SJCRH30 (cell line): ENCODE results near the gene SPATA3. TPM values are rescaled to one million over a fixed set of nuclear protein-coding genes. Genes with fewer than 3 reads are reported as not detected.
A peak's percentile ranks its signal among the peaks of the same experiment; 100 is the strongest.
"Not testable (repeated sequence)": the region's sequence is repeated elsewhere in the genome, so short reads cannot be mapped to it uniquely, and the experiment has no call there.

Experiments used
- DNase-seq, 2 experiments: peaks; one replicate each; pipeline ENCODE4 v3.0.0-alpha.2; 2015 to 2020
- H3K27ac ChIP-seq: fragments of 250-450 bp; sonication (Bioruptor Pico); 2 replicates; pipeline ENCODE4 v1.5.1; 2020; ENCODE audit warnings: mild to moderate bottlenecking, moderate library complexity
- H3K27me3 ChIP-seq: fragments of 250-450 bp; sonication (Bioruptor Pico); 2 replicates; pipeline ENCODE4 v1.5.1; 2020; ENCODE audit warnings: mild to moderate bottlenecking, moderate library complexity
- H3K36me3 ChIP-seq: fragments of 250-450 bp; sonication (Bioruptor Pico); 2 replicates; pipeline ENCODE4 v1.5.1; 2020; ENCODE audit warnings: mild to moderate bottlenecking, moderate library complexity
- H3K4me1 ChIP-seq: fragments of 250-450 bp; sonication (Bioruptor Pico); 2 replicates; pipeline ENCODE4 v1.5.1; 2020; ENCODE audit warnings: mild to moderate bottlenecking, moderate library complexity
- H3K4me3 ChIP-seq: fragments of 250-450 bp; sonication (Bioruptor Pico); 2 replicates; pipeline ENCODE4 v1.5.1; 2020; ENCODE audit warnings: mild to moderate bottlenecking, moderate library complexity
- H3K9me3 ChIP-seq: fragments of 250-450 bp; sonication (Bioruptor Pico); replicated peaks from 2 replicates; pipeline ENCODE4 v1.5.1; 2020; ENCODE audit warnings: mild to moderate bottlenecking, moderate library complexity
- total RNA-seq: library from RNA; depleted of rRNA; stranded (reverse); fragments of >200 nt; shearing (Covaris generic); gene quantifications from 2 replicates; pipeline ENCODE4 v1.2.3, GENCODE V29; 2014

The SPATA3 gene
- total RNA-seq, 1 experiment from 2014 or later = not detected

DNA sequence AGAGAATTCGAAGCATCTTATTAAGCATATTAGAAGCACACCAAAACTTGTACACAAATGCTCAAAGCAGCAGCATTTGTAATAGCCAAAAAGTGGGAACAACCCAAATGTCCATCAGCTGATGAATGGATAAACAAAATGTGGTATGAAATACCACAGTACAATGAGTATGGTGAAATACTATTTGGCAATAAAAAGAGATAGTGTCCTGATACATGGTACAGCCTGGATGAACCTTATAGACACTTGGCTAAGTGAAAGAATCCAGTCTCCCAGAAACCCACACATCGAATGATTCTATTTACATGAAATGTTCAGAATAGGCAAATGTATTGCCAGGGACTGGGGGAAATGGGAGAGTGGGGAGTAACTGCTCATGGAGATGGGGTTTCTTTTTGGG is 3.0 kb downstream of the SPATA3 start:
- Histone ChIP-seq H3K27me3 (peaks cover 5% of the 10 kb centered on the region; the same call in 1 of the 2 replicates), H3K4me3 (no peak overlapping the region), H3K9me3 (0 out of 2 replicates have a peak, but pooled peaks cover 4% of the 10 kb centered on the region), H3K27ac (no peak overlapping the region), H3K36me3 (no peaks in the 10 kb centered on the region), H3K4me1 (peaks cover 14% of the 10 kb centered on the region; the same call in 1 of the 2 replicates)
- no peak for DNase-seq

DNA sequence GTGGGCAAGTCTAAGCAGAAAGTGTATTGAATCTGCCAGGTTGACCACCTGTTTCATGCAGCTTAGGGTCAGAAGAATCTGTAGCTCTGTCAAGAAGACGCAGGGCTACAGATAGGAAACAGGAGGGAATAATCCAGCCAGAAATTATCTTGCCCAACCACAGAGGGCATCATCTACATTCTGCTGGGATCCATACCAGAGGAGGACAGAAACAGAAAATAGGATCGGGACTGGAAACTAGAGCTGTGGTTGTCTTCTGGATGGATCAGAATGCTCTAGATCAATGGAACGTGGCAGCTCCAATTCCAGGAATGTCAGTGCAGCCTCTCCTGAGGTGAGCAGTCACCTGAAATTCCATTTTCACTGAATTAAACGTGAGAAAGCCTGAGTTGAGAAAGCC is 3.6 kb downstream of the SPATA3 start:
- peaks cover 14% of the 10 kb centered on the region; the same call in 1 of the 2 replicates for H3K4me1 ChIP-seq
- no peaks in the 10 kb centered on the region for H3K36me3 ChIP-seq
- H3K9me3 ChIP-seq = 0 out of 2 replicates have a peak, but pooled peaks cover 4% of the 10 kb centered on the region
- no peak overlapping the region for H3K4me3 ChIP-seq
- H3K27ac ChIP-seq = no peak overlapping the region
- no peak for DNase-seq
- H3K27me3 ChIP-seq = peaks cover 5% of the 10 kb centered on the region; the same call in 1 of the 2 replicates

- Histone ChIP-seq H3K27ac (no peak overlapping the region), H3K4me3 (peak overlapping the region; percentile 13), H3K36me3 (no peaks in the 10 kb centered on the region), H3K9me3 (0 out of 2 replicates have a peak, but pooled peaks cover 4% of the 10 kb centered on the region), H3K27me3 (peaks cover 5% of the 10 kb centered on the region; the same call in 1 of the 2 replicates), H3K4me1 (peaks cover 14% of the 10 kb centered on the region; the same call in 1 of the 2 replicates)
- peak; percentile 79 to 83 for DNase-seq
These were observed 4.4 kb downstream of the SPATA3 start for GRCh38 chr2:231000211-231000904.

GRCh38 chr2:231001036-231001435 is 5.1 kb downstream of the SPATA3 start:
- Histone ChIP-seq H3K36me3 (no peaks in the 10 kb centered on the region), H3K4me3 (no peak overlapping the region), H3K27me3 (peaks cover 5% of the 10 kb centered on the region; the same call in 1 of the 2 replicates), H3K9me3 (0 out of 2 replicates have a peak, but pooled peaks cover 4% of the 10 kb centered on the region), H3K27ac (no peak overlapping the region), H3K4me1 (peaks cover 14% of the 10 kb centered on the region; the same call in 1 of the 2 replicates)
- no peak for DNase-seq

GRCh38 chr2:231001921-231002320 is 6.0 kb downstream of the SPATA3 start:
- peaks cover 20% of the 10 kb centered on the region; the same call in 1 of the 2 replicates for H3K4me1 ChIP-seq
- DNase-seq = no peak
- no peak overlapping the region for H3K4me3 ChIP-seq
- no peak overlapping the region for H3K27ac ChIP-seq
- H3K9me3 ChIP-seq = no peaks in the 10 kb centered on the region
- H3K36me3 ChIP-seq = no peaks in the 10 kb centered on the region
- H3K27me3 ChIP-seq = peaks cover 5% of the 10 kb centered on the region; the same call in 1 of the 2 replicates

GRCh38 chr2:231002641-231003040 is 6.7 kb downstream of the SPATA3 start:
- H3K27ac ChIP-seq = no peak overlapping the region

DNA sequence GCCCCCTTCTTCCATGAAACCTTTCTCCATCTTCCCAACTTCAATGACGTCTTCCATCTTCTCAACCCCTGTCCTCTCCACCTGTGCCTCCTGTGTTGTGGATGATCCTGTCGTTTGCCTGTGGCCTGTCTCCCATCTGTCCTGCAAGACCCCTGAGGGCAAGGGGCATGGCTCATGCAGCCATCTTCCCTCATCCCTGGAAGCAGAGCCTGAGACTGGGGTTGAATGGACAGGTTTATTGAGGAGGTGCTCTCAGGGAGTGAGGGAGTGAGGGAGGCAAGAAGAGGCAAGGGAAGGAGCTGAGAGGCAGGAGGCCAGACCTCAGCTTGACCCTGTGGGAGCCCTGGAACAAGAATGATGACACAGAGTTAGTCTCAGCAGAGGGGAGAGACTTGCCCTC is 7.3 kb downstream of the SPATA3 start:
- H3K27ac ChIP-seq = no peak overlapping the region
- peaks cover 29% of the 10 kb centered on the region; the same call in 1 of the 2 replicates for H3K4me1 ChIP-seq
- no peaks in the 10 kb centered on the region for H3K36me3 ChIP-seq
- peaks cover 8% of the 10 kb centered on the region; the same call in 1 of the 2 replicates for H3K27me3 ChIP-seq
- no peaks in the 10 kb centered on the region for H3K9me3 ChIP-seq
- no peak for DNase-seq
- H3K4me3 ChIP-seq = no peak overlapping the region

More at GRCh38 chr2:231002641-231003040, 6.7 kb downstream of the SPATA3 start:
- Histone ChIP-seq H3K27me3 (peaks cover 5% of the 10 kb centered on the region; the same call in 1 of the 2 replicates), H3K4me3 (no peak overlapping the region), H3K4me1 (peaks cover 27% of the 10 kb centered on the region; the same call in 1 of the 2 replicates), H3K36me3 (no peaks in the 10 kb centered on the region), H3K9me3 (no peaks in the 10 kb centered on the region)
- DNase-seq = no peak

DNA sequence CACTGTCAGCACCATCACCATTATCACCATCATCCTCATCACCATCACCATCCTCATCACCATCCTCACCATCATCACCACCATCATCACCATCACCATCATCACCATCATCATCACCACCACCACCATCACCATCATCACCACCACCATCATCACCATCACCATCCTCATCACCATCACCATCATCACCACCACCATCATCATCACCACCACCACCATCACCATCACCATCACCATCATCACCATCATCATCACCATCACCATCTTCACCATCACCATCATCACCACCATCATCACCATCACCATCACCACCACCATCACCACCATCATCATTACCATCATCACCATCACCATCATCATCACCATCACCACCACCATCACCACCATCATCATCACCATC is 9.0 kb downstream of the SPATA3 start:
- H3K36me3 ChIP-seq, H3K27ac ChIP-seq, H3K4me3 ChIP-seq, DNase-seq, H3K9me3 ChIP-seq: not testable (repeated sequence)
- Histone ChIP-seq H3K4me1 (peaks cover 23% of the 10 kb centered on the region; the same call in 1 of the 2 replicates), H3K27me3 (peaks cover 24% of the 10 kb centered on the region; the same call in 1 of the 2 replicates)

- peaks cover 15% of the 10 kb centered on the region; the same call in 1 of the 2 replicates for H3K4me1 ChIP-seq
- H3K27ac ChIP-seq = no peak overlapping the region
- H3K27me3 ChIP-seq = peaks cover 27% of the 10 kb centered on the region; the same call in 1 of the 2 replicates
- no peaks in the 10 kb centered on the region for H3K9me3 ChIP-seq
- H3K4me3 ChIP-seq = no peak overlapping the region
- no peaks in the 10 kb centered on the region for H3K36me3 ChIP-seq
- DNase-seq = peak; percentile 41 to 54
These were observed 11.6 kb downstream of the SPATA3 start for GRCh38 chr2:231007286-231008098.

GRCh38 chr2:231008131-231008530 is 12.2 kb downstream of the SPATA3 start:
- H3K4me3 ChIP-seq = no peak overlapping the region
- H3K9me3 ChIP-seq = no peaks in the 10 kb centered on the region
- no peaks in the 10 kb centered on the region for H3K36me3 ChIP-seq
- no peak for DNase-seq
- peaks cover 31% of the 10 kb centered on the region; the same call in 1 of the 2 replicates for H3K27me3 ChIP-seq
- peaks cover 15% of the 10 kb centered on the region; the same call in 1 of the 2 replicates for H3K4me1 ChIP-seq
- no peak overlapping the region for H3K27ac ChIP-seq

- Histone ChIP-seq H3K4me3 (no peak overlapping the region), H3K27me3 (peaks cover 36% of the 10 kb centered on the region), H3K36me3 (no peaks in the 10 kb centered on the region), H3K9me3 (no peaks in the 10 kb centered on the region), H3K4me1 (peaks cover 15% of the 10 kb centered on the region; the same call in 1 of the 2 replicates), H3K27ac (no peak overlapping the region)
- no peak for DNase-seq
These were observed 13.5 kb downstream of the SPATA3 start for GRCh38 chr2:231009236-231009919.

- DNase-seq = no peak
- Histone ChIP-seq H3K36me3 (no peaks in the 10 kb centered on the region), H3K27me3 (peaks cover 39% of the 10 kb centered on the region), H3K4me1 (peaks cover 15% of the 10 kb centered on the region; the same call in 1 of the 2 replicates), H3K9me3 (no peaks in the 10 kb centered on the region), H3K27ac (no peak overlapping the region), H3K4me3 (no peak overlapping the region)
These were observed 14.3 kb downstream of the SPATA3 start for GRCh38 chr2:231010201-231010730.

GRCh38 chr2:231011526-231011925 is 15.6 kb downstream of the SPATA3 start:
- Histone ChIP-seq H3K27me3 (peaks cover 39% of the 10 kb centered on the region), H3K4me3 (no peak overlapping the region)
- no peak for DNase-seq

GRCh38 chr2:231012463-231012862 is 16.5 kb downstream of the SPATA3 start:
- Histone ChIP-seq H3K27me3 (peaks cover 42% of the 10 kb centered on the region), H3K36me3 (no peaks in the 10 kb centered on the region), H3K9me3 (no peaks in the 10 kb centered on the region), H3K27ac (no peak overlapping the region), H3K4me3 (no peak overlapping the region), H3K4me1 (peaks cover 9% of the 10 kb centered on the region; the same call in 1 of the 2 replicates)
- no peak for DNase-seq

More at GRCh38 chr2:231011526-231011925, 15.6 kb downstream of the SPATA3 start:
- no peak overlapping the region for H3K27ac ChIP-seq
- H3K9me3 ChIP-seq = no peaks in the 10 kb centered on the region
- H3K4me1 ChIP-seq = peaks cover 13% of the 10 kb centered on the region; the same call in 1 of the 2 replicates
- H3K36me3 ChIP-seq = no peaks in the 10 kb centered on the region
